Lung microvascular endothelial cell (primary cell): ENCODE data around the gene BCKDK. TPM values are rescaled to one million over a fixed set of nuclear protein-coding genes. Genes with fewer than 3 reads are reported as not detected.
"Not testable (repeated sequence)": the region's sequence is repeated elsewhere in the genome, so short reads cannot be mapped to it uniquely, and the experiment has no call there.

Source experiments
- DNase-seq, 2 donors: peaks; one replicate each; pipeline versions ENCODE4 v3.0.0 to v3.0.0-alpha.2; 2010; ENCODE audit warnings: low read depth in 2 of 2
- total RNA-seq: library from RNA; depleted of rRNA; stranded (reverse); fragments of >200 nt; gene quantifications from 2 replicates; pipeline ENCODE4 v1.2.1, GENCODE V29; 2014

BCKDK gene
- total RNA-seq, 1 donor from 2014 or later = 12.3 TPM

GRCh38 chr16:31094424-31095120, 13.6 kb upstream of the BCKDK start, which contains the start of gene VKORC1:
Gene VKORC1, minus strand, starts transcription at chr16:31094797. Its CDS starts 68 bp downstream, at chr16:31094729.
- DNase-seq = peak; percentile 98

GRCh38 chr16:31099860-31100638, 8.1 kb upstream of the BCKDK start:
- peak in 1 of 2 donors; percentile 33 for DNase-seq

GRCh38 chr16:31100876-31101641, 7.1 kb upstream of the BCKDK start:
- DNase-seq = not testable (repeated sequence)

GRCh38 chr16:31105677-31106213, 2.4 kb upstream of the BCKDK start:
- peak; percentile 51 to 64 for DNase-seq

GRCh38 chr16:31106509-31107464, 1.4 kb upstream of the BCKDK start:
- DNase-seq = no peak

- DNase-seq = no peak
These were observed 720 bp upstream of the BCKDK start for GRCh38 chr16:31107465-31107867.

GRCh38 chr16:31108794-31109558, 790 bp downstream of the BCKDK start:
- DNase-seq = no peak

GRCh38 chr16:31109622-31110021, 1.4 kb downstream of the BCKDK start:
- DNase-seq = no peak

- no peak for DNase-seq
These were observed 2.2 kb downstream of the BCKDK start for GRCh38 chr16:31110106-31111034.

- no peak for DNase-seq
These were observed 3.8 kb downstream of the BCKDK start for GRCh38 chr16:31111881-31112466.

- DNase-seq = no peak
These were observed 4.5 kb downstream of the BCKDK start for GRCh38 chr16:31112711-31113110.

- DNase-seq = peak in 1 of 2 donors; percentile 28
These were observed 5.2 kb downstream of the BCKDK start for GRCh38 chr16:31113121-31114120.

GRCh38 chr16:31114468-31114867, 6.3 kb downstream of the BCKDK start:
- DNase-seq = no peak

- DNase-seq = peak; percentile 98
These were observed 9.4 kb downstream of the BCKDK start, which contains the start of gene KAT8 for GRCh38 chr16:31117384-31118222. Gene KAT8, plus strand, starts transcription at chr16:31117664. Its CDS starts 18 bp downstream, at chr16:31117682.

GRCh38 chr16:31118223-31119155, 10.3 kb downstream of the BCKDK start:
- peak in 1 of 2 donors; percentile 18 for DNase-seq
